NT2/D1 (cell line): ENCODE data around the gene EFCAB6.

Source experiments
- DNase-seq: peaks from one replicate; pipeline ENCODE4 v3.0.0-alpha.2; 2011; ENCODE audit warnings: low read depth, low spot score
- H3K27me3 ChIP-seq: 2 replicates; pipeline ENCODE4 v1.6.0; 2011; ENCODE audit warnings: mild to moderate bottlenecking; ENCODE audit not compliant: insufficient read length, insufficient read depth
- H3K36me3 ChIP-seq: 2 replicates; pipeline ENCODE4 v1.6.1; 2011; ENCODE audit warnings: mild to moderate bottlenecking, low read length, mixed read lengths; ENCODE audit not compliant: insufficient read depth, insufficient read length
- H3K4me1 ChIP-seq: 2 replicates; pipeline ENCODE4 v1.5.1; 2011; ENCODE audit not compliant: insufficient read depth, insufficient read length
- H3K4me3 ChIP-seq: 2 replicates; pipeline ENCODE4 v1.5.1; 2011; ENCODE audit warnings: low read depth; ENCODE audit not compliant: insufficient read length
- H3K9ac ChIP-seq: 2 replicates; pipeline ENCODE4 v1.6.0; 2011; ENCODE audit warnings: low read depth; ENCODE audit not compliant: insufficient read length
- H3K9me3 ChIP-seq: 2 replicates; pipeline ENCODE4 v1.5.1; 2011; ENCODE audit warnings: mild to moderate bottlenecking, low read length; ENCODE audit not compliant: insufficient read depth
- SUZ12 ChIP-seq: IDR thresholded peaks from 2 replicates; pipeline ENCODE4 v1.6.1; 2011; ENCODE audit not compliant: insufficient read length, insufficient read depth; ENCODE audit errors: extremely low read depth
- YY1 ChIP-seq: IDR thresholded peaks from 2 replicates; pipeline ENCODE4 v1.6.1; 2011; ENCODE audit not compliant: insufficient read length, insufficient read depth
- ZNF274 ChIP-seq: IDR thresholded peaks from 2 replicates; pipeline ENCODE4 v1.6.1; 2011; ENCODE audit warnings: mild to moderate bottlenecking, low read depth, low read length

EFCAB6 gene

GRCh38 chr22:43563571-43563970, 248.5 kb downstream of the EFCAB6 start:
- no peaks in the 10 kb centered on the region for H3K36me3 ChIP-seq
- H3K27me3 ChIP-seq = no peaks in the 10 kb centered on the region
- H3K9me3 ChIP-seq = no peaks in the 10 kb centered on the region
- DNase-seq = no peak
- H3K4me3 ChIP-seq = no peak overlapping the region
- H3K9ac ChIP-seq = no peak overlapping the region
- TF ChIP-seq ZNF274 (no peak), SUZ12 (no peak), YY1 (no peak)
- peaks cover 2% of the 10 kb centered on the region for H3K4me1 ChIP-seq

DNA sequence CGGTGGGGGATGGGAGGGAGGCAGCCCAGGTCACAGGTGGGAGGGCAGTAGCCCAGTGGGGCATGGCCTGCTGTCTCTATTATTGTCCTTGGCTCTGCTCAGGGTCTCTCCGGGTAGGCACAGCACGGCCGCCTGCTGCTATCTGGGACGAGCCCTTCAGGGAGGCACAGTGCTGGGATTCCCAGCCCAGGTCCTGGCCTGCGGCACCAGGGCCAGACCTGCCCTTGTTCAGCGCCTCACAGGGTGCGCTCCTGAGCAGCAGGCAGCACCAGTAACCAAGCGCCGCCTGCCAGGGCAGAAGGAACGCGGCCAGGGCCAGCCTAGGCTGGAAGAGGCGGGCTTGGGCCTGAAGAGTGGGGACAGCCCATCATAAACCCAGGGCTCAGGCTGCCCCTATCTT, 249.3 kb downstream of the EFCAB6 start:
- no peaks in the 10 kb centered on the region for H3K36me3 ChIP-seq
- no peaks in the 10 kb centered on the region for H3K9me3 ChIP-seq
- H3K9ac ChIP-seq = no peak overlapping the region
- H3K4me1 ChIP-seq = peaks cover 2% of the 10 kb centered on the region
- H3K27me3 ChIP-seq = no peaks in the 10 kb centered on the region
- no peak for DNase-seq
- H3K4me3 ChIP-seq = no peak overlapping the region
- TF ChIP-seq SUZ12 (no peak), YY1 (no peak), ZNF274 (no peak)

- Histone ChIP-seq H3K27me3 (no peaks in the 10 kb centered on the region), H3K4me3 (no peak overlapping the region), H3K9me3 (no peaks in the 10 kb centered on the region), H3K9ac (no peak overlapping the region), H3K4me1 (peaks cover 2% of the 10 kb centered on the region), H3K36me3 (no peaks in the 10 kb centered on the region)
- TF ChIP-seq YY1 = no peak
- TF ChIP-seq SUZ12 = no peak
- TF ChIP-seq ZNF274 = no peak
- no peak for DNase-seq
Observed at GRCh38 chr22:43561415-43562178, 250.5 kb downstream of the EFCAB6 start.

DNA sequence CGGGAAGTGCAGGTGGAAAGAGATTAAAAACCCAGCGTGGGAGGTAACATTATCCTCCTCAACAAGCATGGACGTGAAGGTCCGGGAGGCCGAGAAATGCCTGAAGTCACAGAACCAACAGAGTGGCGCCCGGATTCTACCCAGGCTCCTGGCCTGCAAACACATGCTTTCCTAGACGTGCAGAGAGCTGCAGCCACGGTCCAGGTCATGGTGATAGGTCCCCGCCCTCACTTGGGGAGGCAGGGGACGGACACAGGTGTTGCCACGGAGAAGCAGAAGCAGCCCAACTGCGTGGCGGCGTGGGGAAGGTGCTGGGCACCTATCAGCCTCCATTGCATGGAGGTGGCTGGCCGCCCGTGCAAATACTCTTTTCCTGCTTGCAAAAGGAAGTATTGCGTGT, 251.5 kb downstream of the EFCAB6 start:
- TF ChIP-seq YY1 (no peak), SUZ12 (no peak)
- H3K9ac ChIP-seq = no peak overlapping the region
- DNase-seq = no peak
- no peaks in the 10 kb centered on the region for H3K36me3 ChIP-seq
- peaks cover 4% of the 10 kb centered on the region for H3K4me1 ChIP-seq
- no peaks in the 10 kb centered on the region for H3K27me3 ChIP-seq
- H3K4me3 ChIP-seq = no peak overlapping the region
- no peaks in the 10 kb centered on the region for H3K9me3 ChIP-seq

GRCh38 chr22:43555561-43556515, 256.3 kb downstream of the EFCAB6 start:
- Histone ChIP-seq H3K4me3 (no peak overlapping the region), H3K4me1 (peaks cover 5% of the 10 kb centered on the region), H3K9ac (no peak overlapping the region), H3K27me3 (no peaks in the 10 kb centered on the region), H3K9me3 (no peaks in the 10 kb centered on the region), H3K36me3 (no peaks in the 10 kb centered on the region)
- DNase-seq = no peak
- TF ChIP-seq ZNF274 (no peak), SUZ12 (no peak), YY1 (no peak)

- Histone ChIP-seq H3K27me3 (no peaks in the 10 kb centered on the region), H3K36me3 (no peaks in the 10 kb centered on the region), H3K4me1 (peaks cover 5% of the 10 kb centered on the region), H3K4me3 (no peak overlapping the region), H3K9me3 (no peaks in the 10 kb centered on the region), H3K9ac (no peak overlapping the region)
- TF ChIP-seq SUZ12 (no peak), ZNF274 (no peak), YY1 (no peak)
- no peak for DNase-seq
Observed at GRCh38 chr22:43554694-43555365, 257.3 kb downstream of the EFCAB6 start.

- H3K36me3 ChIP-seq = no peaks in the 10 kb centered on the region
- H3K9ac ChIP-seq = no peak overlapping the region
- H3K4me1 ChIP-seq = peaks cover 5% of the 10 kb centered on the region
- no peaks in the 10 kb centered on the region for H3K9me3 ChIP-seq
- H3K4me3 ChIP-seq = no peak overlapping the region
- TF ChIP-seq ZNF274 (no peak), SUZ12 (no peak), YY1 (no peak)
- DNase-seq = no peak
- H3K27me3 ChIP-seq = no peaks in the 10 kb centered on the region
Observed at GRCh38 chr22:43554259-43554636, 257.9 kb downstream of the EFCAB6 start.
